K562 (cell line): Measurements from ENCODE around the gene ZDHHC18. TPM values are rescaled to one million over a fixed set of nuclear protein-coding genes. Genes with fewer than 3 reads are reported as not detected.
A peak's percentile ranks its signal among the peaks of the same experiment; 100 is the strongest.

Source experiments
- E2F8 ChIP-seq: fragments of 450-650 bp; IDR thresholded peaks from 2 replicates; pipeline ENCODE4 v1.7.1; 2018; ENCODE audit warnings: mild to moderate bottlenecking, low read depth; ENCODE audit not compliant: partially characterized antibody
- EZH2 ChIP-seq: IDR thresholded peaks from 2 replicates; pipeline ENCODE4 v1.6.1; 2012; ENCODE audit warnings: low read depth, mild to moderate bottlenecking, inconsistent platforms, low read length, borderline replicate concordance
- LCOR ChIP-seq: sonication (generic); formaldehyde crosslinking; IDR thresholded peaks from 2 replicates; pipeline ENCODE4 v1.8.0; 2022; ENCODE audit warnings: mild to moderate bottlenecking, missing genetic modification reagents
- MBD2 ChIP-seq: sonication (generic); IDR thresholded peaks from 2 replicates; pipeline ENCODE4 v1.6.1; 2016; ENCODE audit warnings: low read depth, borderline replicate concordance
- MEIS2 ChIP-seq: fragments of 450-650 bp; IDR thresholded peaks from 2 replicates; pipeline ENCODE4 v1.6.1; 2014; ENCODE audit warnings: mild to moderate bottlenecking; ENCODE audit not compliant: partially characterized antibody
- NR2C2 ChIP-seq, 2 experiments: fragments of 200-800 bp in 1 of 2; sonication (Bioruptor generic) in 1 of 2; sonication (generic) in 1 of 2; formaldehyde crosslinking in 1 of 2; IDR thresholded peaks; 2 replicates each; pipeline versions ENCODE4 v1.6.1 to v1.8.0; 2016 to 2022; ENCODE audit warnings: mild to moderate bottlenecking in 1 of 2, missing compliant biosample characterization in 1 of 2, missing genetic modification characterization in 1 of 2, missing genetic modification reagents in 1 of 2
- PHF8 ChIP-seq: fragments of 200-600 bp; sonication (generic); IDR thresholded peaks from 2 replicates; pipeline ENCODE4 v1.6.1; 2012; ENCODE audit warnings: mixed run types, mild to moderate bottlenecking, inconsistent platforms, low read length, moderate library complexity, borderline replicate concordance
- PML ChIP-seq: IDR thresholded peaks from 2 replicates; pipeline ENCODE4 v1.6.1; 2012; ENCODE audit warnings: low read length, inconsistent platforms
- POLR2A ChIP-seq: fragments of 450-650 bp; conservative IDR thresholded peaks from 2 replicates; pipeline ENCODE4 v1.6.1; 2016
- RB1 ChIP-seq: fragments of 450-650 bp; IDR thresholded peaks from 2 replicates; pipeline ENCODE4 v1.6.1; 2017; ENCODE audit warnings: low read depth, mild to moderate bottlenecking
- RNF219 ChIP-seq: fragments of 250-450 bp; sonication (Bioruptor Pico); IDR thresholded peaks from 2 replicates; pipeline ENCODE4 v1.5.0; 2022; ENCODE audit warnings: mild to moderate bottlenecking
- SETDB1 ChIP-seq: IDR thresholded peaks from one replicate; pipeline ENCODE4 v1.6.1; 2012; ENCODE audit warnings: low read length, control low read depth, inconsistent platforms
- SIN3A ChIP-seq, 2 experiments: fragments of 150-350 bp in 1 of 2; IDR thresholded peaks; 2 replicates each; pipeline ENCODE4 v1.6.1; 2011 to 2016; ENCODE audit warnings: borderline replicate concordance in 2 of 2, low read depth in 2 of 2, low read length in 2 of 2, mild to moderate bottlenecking in 2 of 2, moderate library complexity in 2 of 2; ENCODE audit not compliant: control insufficient read depth in 1 of 2
- STAT5A ChIP-seq: IDR thresholded peaks from 2 replicates; pipeline ENCODE4 v1.6.1; 2012; ENCODE audit warnings: low read length, inconsistent platforms, borderline replicate concordance
- TCF7L2 ChIP-seq: fragments of 150-350 bp; IDR thresholded peaks from 2 replicates; pipeline ENCODE4 v1.6.1; 2016; ENCODE audit warnings: low read depth, mild to moderate bottlenecking, low read length, moderate library complexity
- ZFX ChIP-seq: sonication (generic); formaldehyde crosslinking; IDR thresholded peaks from 2 replicates; pipeline ENCODE4 v1.8.0; 2022; ENCODE audit warnings: mild to moderate bottlenecking, missing genetic modification reagents, moderate library complexity
- ZNF609 ChIP-seq: sonication (generic); formaldehyde crosslinking; IDR thresholded peaks from 2 replicates; pipeline ENCODE4 v1.8.1; 2023; ENCODE audit warnings: missing genetic modification reagents, mild to moderate bottlenecking, borderline replicate concordance
- polyA plus RNA-seq, 8 experiments: library from polyadenylated mRNA; depleted of rRNA in 4 of 8; stranded (reverse) in 5 of 8; unstranded in 3 of 8; fragments of >200 nt; fragmentation: Nextera tagmentation in 2 of 8; fragmentation: Illumina TruSeq in 1 of 8; extraction: Ambion mirVana in 2 of 8; extraction: Trizol in 1 of 8; gene quantifications; 2 replicates each; pipeline versions ENCODE4 v1.2.1 to v1.2.3, GENCODE V29; 2011 to 2014; ENCODE audit warnings: inconsistent platforms in 1 of 8, missing spikeins in 1 of 8
- total RNA-seq, 7 experiments: library from RNA; depleted of rRNA in 6 of 7; stranded (reverse); fragments of >200 nt in 6 of 7; fragmentation: Illumina TruSeq in 2 of 7; extraction: Trizol in 2 of 7; gene quantifications; 2 replicates each; pipeline versions ENCODE4 v1.2.1 to v1.2.3, GENCODE V29; 2011 to 2021; ENCODE audit warnings: low replicate concordance in 1 of 7

ZDHHC18 gene
- total and polyA plus RNA-seq, 9 of the 15 experiments (the other 6 are each of a cell fraction or from before 2014, with no cell fraction given), result 0.42 to 35.6 (median 15.8) TPM

GRCh38 chr1:26787706-26788514, 38.6 kb upstream of the ZDHHC18 start, which contains the start of gene PIGV (continued):
- TF ChIP-seq E2F8 (no peak), ZNF609 (CRISPR knock-in tag) (0 out of 2 replicates have a peak, but pooled peaks have one; percentile 90), POLR2A (peak; percentile 88), EZH2 (no peak), PML (peak; percentile 56), STAT5A (0 out of 2 replicates have a peak, but pooled peaks have one; percentile 6), TCF7L2 (no peak), MEIS2 (peak; percentile 84), MBD2 (peak; percentile 60; the same call in 1 of the 2 replicates), PHF8 (peak; percentile 95), NR2C2 (CRISPR knock-in tag; IDR thresholded peaks at IDR 0.05) (no peak), NR2C2 (tag; IDR thresholded peaks at IDR 0.05) (peak; percentile 59), SETDB1 (no peak), ZFX (peak; percentile 80), RB1 (peak; percentile 68), SIN3A (IDR thresholded peaks at IDR 0.05; ENCODE audit: borderline replicate concordance in 2 of 2, control insufficient read depth in 1 of 2, low read depth in 2 of 2, low read length in 2 of 2) (peak in 1 of 2 experiments; percentile 34; a peak in 2 of 4 replicates), RNF219 (CRISPR knock-in tag) (0 out of 2 replicates have a peak, but pooled peaks have one; percentile 71), LCOR (CRISPR knock-in tag) (peak; percentile 72)
